Stimulated activated CD4-positive, alpha-beta T cell treated with anti-CD3 and anti-CD28 coated beads, Interleukin-4, amount 100 ng/mL, for 1 hour (primary cell): ENCODE data around the gene MSMP.

ENCODE experiments used
- DNase-seq: peaks from one replicate; pipeline ENCODE4 v3.0.0-alpha.2; 2020

Gene MSMP

GRCh38 chr9:35754264-35754663, at the start of gene MSMP:
TSS of gene MSMP (minus strand) at chr9:35754276. CDS start at chr9:35754129, 147 bp downstream.
- no peak for DNase-seq

GRCh38 chr9:35801328-35802128, 47.5 kb upstream of the MSMP start:
- DNase-seq, result no peak

- DNase-seq, result no peak
Measured at GRCh38 chr9:35800530-35800929, 46.5 kb upstream of the MSMP start.

GRCh38 chr9:35798658-35799374, 44.7 kb upstream of the MSMP start:
- peak; percentile 44 for DNase-seq

GRCh38 chr9:35797311-35798109, 43.4 kb upstream of the MSMP start:
- no peak for DNase-seq

GRCh38 chr9:35795695-35796094, 41.6 kb upstream of the MSMP start:
- no peak for DNase-seq

GRCh38 chr9:35793461-35793860, 39.4 kb upstream of the MSMP start:
- DNase-seq, result no peak

- DNase-seq, result no peak
Measured at GRCh38 chr9:35792826-35793225, 38.8 kb upstream of the MSMP start.

GRCh38 chr9:35792024-35792813, 38.1 kb upstream of the MSMP start:
- no peak for DNase-seq

GRCh38 chr9:35791297-35791921, 37.3 kb upstream of the MSMP start, which contains the start of gene NPR2:
TSS of gene NPR2 (plus strand) at chr9:35791591. CDS start at chr9:35792409, 818 bp downstream.
- DNase-seq, result no peak

GRCh38 chr9:35790385-35791296, 36.6 kb upstream of the MSMP start:
- DNase-seq, result peak; percentile 47

GRCh38 chr9:35790025-35790384, 35.9 kb upstream of the MSMP start:
- DNase-seq, result no peak

- DNase-seq, result no peak
Measured at GRCh38 chr9:35789541-35789940, 35.5 kb upstream of the MSMP start.

- DNase-seq, result no peak
Measured at GRCh38 chr9:35783418-35783817, 29.3 kb upstream of the MSMP start.

GRCh38 chr9:35781066-35781465, 27.0 kb upstream of the MSMP start:
- DNase-seq, result no peak

- no peak for DNase-seq
Measured at GRCh38 chr9:35778496-35778895, 24.4 kb upstream of the MSMP start.

- DNase-seq, result no peak
Measured at GRCh38 chr9:35776018-35776417, 21.9 kb upstream of the MSMP start.

- no peak for DNase-seq
Measured at GRCh38 chr9:35774907-35775635, 21.0 kb upstream of the MSMP start.

- no peak for DNase-seq
Measured at GRCh38 chr9:35771943-35772342, 17.9 kb upstream of the MSMP start.

GRCh38 chr9:35771534-35771933, 17.5 kb upstream of the MSMP start:
- no peak for DNase-seq
